GM18498 (cell line): ENCODE results near the gene SLC6A7.

Source experiments
- ATAC-seq: cut with Tn5 transposase; IDR thresholded peaks from one replicate; pipeline ENCODE4 v1.9.1; 2021; ENCODE audit warnings: mild to moderate bottlenecking, moderate library complexity; ENCODE audit not compliant: unreplicated experiment

The SLC6A7 gene

DNA sequence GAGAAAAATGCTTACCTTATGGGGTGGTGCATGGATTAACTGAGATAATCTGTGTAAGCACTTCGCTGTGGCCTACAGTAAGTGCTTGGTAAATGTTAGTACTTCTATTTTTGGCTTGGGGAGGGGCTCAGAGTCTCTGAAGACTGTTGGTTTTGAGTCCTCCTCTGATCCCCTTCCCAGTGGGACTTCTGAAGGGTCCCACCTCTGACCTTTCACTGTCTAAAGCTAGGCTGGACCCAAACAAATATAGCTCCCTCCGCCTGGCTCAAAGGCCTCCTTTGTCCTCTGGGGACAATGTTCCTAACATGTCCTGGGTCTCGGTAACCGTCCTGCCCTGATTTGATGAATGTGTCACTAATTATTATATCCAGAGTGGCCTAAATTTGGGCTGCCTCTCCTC lies 64.9 kb downstream of the SLC6A7 start:
- ATAC-seq, result no peak

DNA sequence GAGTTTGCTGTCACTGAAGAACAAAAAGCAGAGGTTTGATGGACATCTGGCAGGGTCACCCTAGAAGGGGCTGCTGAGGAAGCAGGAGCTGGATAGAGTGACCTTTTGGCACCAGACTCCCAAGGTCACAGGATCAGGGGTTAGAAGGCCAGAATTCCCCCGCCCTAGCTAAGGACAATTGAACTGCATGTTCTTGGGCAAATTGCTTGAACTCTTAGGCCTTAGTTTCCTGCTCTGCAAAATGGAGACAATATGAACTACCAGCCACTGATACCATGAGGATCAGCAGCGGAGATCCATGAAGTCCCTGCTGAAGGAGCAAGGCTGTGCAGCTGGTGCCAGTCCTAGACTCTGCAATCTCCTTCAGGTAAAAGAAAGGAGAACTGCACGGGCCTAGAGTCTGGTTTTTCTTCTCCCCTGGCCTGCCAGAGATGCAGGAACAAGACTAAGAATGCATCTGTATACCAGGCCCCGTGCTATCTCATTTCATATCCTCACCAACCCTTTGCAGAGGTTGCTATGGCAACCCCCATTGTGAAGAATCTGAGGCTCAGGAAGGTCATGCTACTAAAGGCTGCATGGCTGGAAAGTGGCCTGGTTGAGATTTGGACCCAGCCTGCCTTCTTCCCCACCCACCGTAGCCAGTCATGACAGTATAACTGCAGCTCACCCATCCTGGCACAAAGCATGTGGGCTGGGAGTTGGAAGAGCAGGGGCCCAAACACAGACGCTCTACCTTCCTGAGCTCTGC lies 66.0 kb downstream of the SLC6A7 start:
- no peak for ATAC-seq

DNA sequence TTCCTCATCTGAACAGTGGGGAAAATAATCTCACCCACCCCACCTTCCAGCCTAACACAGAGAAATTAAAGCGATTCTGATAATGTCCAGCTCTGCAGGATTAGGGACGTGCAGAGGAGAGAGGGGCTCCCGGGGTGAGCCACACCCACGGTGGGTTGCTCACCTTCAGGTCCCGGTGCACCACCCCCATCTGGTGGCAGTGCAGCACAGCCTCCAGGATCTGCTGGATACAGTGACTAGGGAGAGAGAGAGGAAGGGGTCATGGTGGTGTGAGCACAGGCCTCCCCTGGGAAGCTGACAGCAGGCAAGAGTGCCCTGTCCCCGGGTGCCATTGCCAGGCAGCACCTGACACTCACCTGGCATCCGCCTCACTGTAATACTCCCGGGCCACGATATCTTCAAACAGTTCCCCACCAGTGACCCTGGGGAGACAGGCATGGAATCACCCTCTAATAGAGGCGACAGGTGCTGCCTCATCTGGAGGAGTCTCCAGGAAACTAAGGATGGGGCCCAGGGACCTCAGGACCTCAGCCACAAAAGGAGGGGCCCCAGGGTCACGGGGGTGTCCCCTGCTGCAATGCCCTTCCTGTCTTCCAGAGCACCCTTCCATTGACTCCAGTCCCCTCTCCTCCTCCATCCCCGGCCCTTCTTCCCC lies 66.7 kb downstream of the SLC6A7 start:
- ATAC-seq, result no peak

DNA sequence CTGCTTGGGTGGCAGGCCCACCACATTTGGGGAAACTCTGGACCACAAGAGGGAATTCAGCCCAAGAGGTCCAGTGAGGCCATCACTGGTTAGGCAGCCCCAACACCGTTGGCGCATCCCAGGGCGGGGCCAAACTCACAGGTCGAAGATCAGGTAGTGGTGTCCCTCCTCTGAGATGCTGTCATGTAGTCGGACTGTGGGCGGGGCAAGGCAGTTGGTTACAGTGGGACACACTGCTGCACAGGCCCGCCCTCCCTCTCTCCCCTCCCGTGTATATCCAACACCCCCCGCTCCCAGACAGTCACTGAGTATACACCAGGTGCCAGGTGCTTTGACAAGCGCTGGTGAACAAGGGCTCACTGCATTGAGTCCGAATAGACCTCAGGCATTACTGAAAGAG lies 67.6 kb downstream of the SLC6A7 start:
- no peak for ATAC-seq

DNA sequence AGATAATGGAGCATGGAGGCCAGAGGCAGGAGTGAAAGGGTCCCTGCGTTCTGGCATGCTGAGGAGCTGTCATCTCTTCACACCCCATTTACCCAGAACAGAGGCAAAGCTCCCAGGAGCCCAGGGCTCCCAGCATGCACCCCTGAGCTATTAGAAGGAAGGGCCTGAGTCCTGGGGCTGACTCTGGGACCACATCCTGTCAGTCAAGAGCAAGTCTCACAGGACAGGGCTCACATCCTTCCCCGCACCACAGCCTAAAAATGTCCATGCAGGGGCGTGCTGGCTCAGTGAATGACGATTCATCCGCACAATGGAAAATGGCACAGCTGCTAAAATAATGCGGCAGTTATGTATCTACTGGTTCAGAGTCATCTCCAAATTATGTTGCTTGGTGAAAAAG lies 68.3 kb downstream of the SLC6A7 start:
- no peak for ATAC-seq
